Testis (tissue), 3 donors: ENCODE measurements around the gene ATG16L1. TPM values are rescaled to one million over a fixed set of nuclear protein-coding genes. Genes with fewer than 3 reads are reported as not detected.

Source experiments
- DNase-seq: peaks from one replicate; pipeline ENCODE4 v3.0.0-alpha.2; 2019
- H3K27ac ChIP-seq, 2 donors: fragments of 200-600 bp; sonication (generic); one replicate each; pipeline ENCODE4 v1.5.1; 2019
- H3K27me3 ChIP-seq: fragments of 200-600 bp; sonication (generic); one replicate; pipeline ENCODE4 v1.5.1; 2019
- H3K36me3 ChIP-seq: fragments of 200-600 bp; sonication (generic); one replicate; pipeline ENCODE4 v1.5.1; 2017; ENCODE audit warnings: low read depth; ENCODE audit errors: missing control alignments
- H3K4me1 ChIP-seq: fragments of 200-600 bp; sonication (generic); one replicate; pipeline ENCODE4 v1.5.1; 2019
- H3K4me3 ChIP-seq, 2 donors: fragments of 200-600 bp; sonication (generic); one replicate each; pipeline ENCODE4 v1.5.1; 2017 to 2019
- H3K9me3 ChIP-seq: fragments of 200-600 bp; sonication (generic); one replicate; pipeline ENCODE4 v1.5.1; 2017
- POLR2A ChIP-seq: fragments of 450-650 bp; IDR thresholded peaks from one replicate; pipeline ENCODE4 v1.6.1; 2017; ENCODE audit warnings: antibody characterized with exemption, mild to moderate bottlenecking, moderate library complexity
- WGBS, 2 donors: methylation state at CpG; one replicate each; pipeline ENCODE4 v1.1.5; 2018; 5-methylcytosine and 5-hydroxymethylcytosine counted together
- intact Hi-C: fragments of 100-400 bp; cut with DNase I; formaldehyde crosslinking; loops from one replicate; pipeline ENCODE4 v1.15.1; 2023; ENCODE audit warnings: low total_unique reads
- polyA plus RNA-seq: library from polyadenylated mRNA; stranded (reverse); fragments of 350-450 nt; fragmentation: Illumina TruSeq; extraction: RNeasy Lipid Tissue Mini Kit (QIAGEN cat#74804); gene quantifications from one replicate; pipeline ENCODE4 v1.2.3, GENCODE V29; 2014; ENCODE audit warnings: low read depth, low replicate concordance; ENCODE audit not compliant: insufficient read depth
- total RNA-seq, 2 donors: library from RNA; depleted of rRNA; stranded (reverse); fragments of >200 nt; gene quantifications; one replicate each; pipeline ENCODE4 v1.2.3, GENCODE V29; 2016
- TF ChIP-seq, protein P1 (sequence below), 3 experiments: fragments of 450-650 bp in 2 of 3; fragments of 200-600 bp in 1 of 3; sonication (generic) in 1 of 3; IDR thresholded peaks; one replicate each; pipeline ENCODE4 v1.5.1; 2016 to 2019; ENCODE audit warnings: antibody characterized with exemption in 3 of 3, mild to moderate bottlenecking in 2 of 3, moderate library complexity in 1 of 3

ATG16L1 gene
- total and polyA plus RNA-seq, 3 donors from 2014 or later: 37.3 to 53.1 (median 47.2) TPM

DNA sequence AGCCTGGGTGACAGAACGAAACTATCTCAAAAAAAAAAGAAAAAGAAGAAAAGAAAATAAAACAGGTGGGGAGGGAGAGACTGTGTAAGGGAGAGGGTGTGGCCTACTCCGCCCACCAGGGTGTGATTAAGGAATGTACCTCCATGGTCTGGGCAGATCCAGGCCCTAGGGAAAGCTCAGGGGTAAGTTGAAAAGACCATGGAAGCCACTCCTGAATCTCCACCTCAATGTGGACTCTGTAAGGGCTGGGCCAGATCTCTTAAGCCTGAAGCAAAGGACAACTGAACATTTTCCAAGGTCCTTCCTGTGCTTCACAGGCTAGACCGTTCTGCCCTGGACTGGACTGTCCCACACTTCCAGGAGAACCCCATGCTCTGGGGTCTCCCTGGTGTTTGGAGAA, 9.7 kb upstream of the ATG16L1 start:
- WGBS, 2 donors: 71 to 90% methylated on average over 3 of the region's 3 CpGs
- H3K4me1 ChIP-seq: no peaks in the 10 kb centered on the region
- H3K36me3 ChIP-seq: no peaks in the 10 kb centered on the region
- H3K9me3 ChIP-seq: no peaks in the 10 kb centered on the region
- no peak overlapping the region for H3K27ac ChIP-seq
- TF ChIP-seq, protein P1, sequence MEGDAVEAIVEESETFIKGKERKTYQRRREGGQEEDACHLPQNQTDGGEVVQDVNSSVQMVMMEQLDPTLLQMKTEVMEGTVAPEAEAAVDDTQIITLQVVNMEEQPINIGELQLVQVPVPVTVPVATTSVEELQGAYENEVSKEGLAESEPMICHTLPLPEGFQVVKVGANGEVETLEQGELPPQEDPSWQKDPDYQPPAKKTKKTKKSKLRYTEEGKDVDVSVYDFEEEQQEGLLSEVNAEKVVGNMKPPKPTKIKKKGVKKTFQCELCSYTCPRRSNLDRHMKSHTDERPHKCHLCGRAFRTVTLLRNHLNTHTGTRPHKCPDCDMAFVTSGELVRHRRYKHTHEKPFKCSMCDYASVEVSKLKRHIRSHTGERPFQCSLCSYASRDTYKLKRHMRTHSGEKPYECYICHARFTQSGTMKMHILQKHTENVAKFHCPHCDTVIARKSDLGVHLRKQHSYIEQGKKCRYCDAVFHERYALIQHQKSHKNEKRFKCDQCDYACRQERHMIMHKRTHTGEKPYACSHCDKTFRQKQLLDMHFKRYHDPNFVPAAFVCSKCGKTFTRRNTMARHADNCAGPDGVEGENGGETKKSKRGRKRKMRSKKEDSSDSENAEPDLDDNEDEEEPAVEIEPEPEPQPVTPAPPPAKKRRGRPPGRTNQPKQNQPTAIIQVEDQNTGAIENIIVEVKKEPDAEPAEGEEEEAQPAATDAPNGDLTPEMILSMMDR (IDR thresholded peaks at IDR 0.05): no peak
- no peak for TF ChIP-seq POLR2A
- DNase-seq: no peak
- H3K4me3 ChIP-seq: no peak overlapping the region
- no peaks in the 10 kb centered on the region for H3K27me3 ChIP-seq
- intact Hi-C loops: no loop called here

DNA sequence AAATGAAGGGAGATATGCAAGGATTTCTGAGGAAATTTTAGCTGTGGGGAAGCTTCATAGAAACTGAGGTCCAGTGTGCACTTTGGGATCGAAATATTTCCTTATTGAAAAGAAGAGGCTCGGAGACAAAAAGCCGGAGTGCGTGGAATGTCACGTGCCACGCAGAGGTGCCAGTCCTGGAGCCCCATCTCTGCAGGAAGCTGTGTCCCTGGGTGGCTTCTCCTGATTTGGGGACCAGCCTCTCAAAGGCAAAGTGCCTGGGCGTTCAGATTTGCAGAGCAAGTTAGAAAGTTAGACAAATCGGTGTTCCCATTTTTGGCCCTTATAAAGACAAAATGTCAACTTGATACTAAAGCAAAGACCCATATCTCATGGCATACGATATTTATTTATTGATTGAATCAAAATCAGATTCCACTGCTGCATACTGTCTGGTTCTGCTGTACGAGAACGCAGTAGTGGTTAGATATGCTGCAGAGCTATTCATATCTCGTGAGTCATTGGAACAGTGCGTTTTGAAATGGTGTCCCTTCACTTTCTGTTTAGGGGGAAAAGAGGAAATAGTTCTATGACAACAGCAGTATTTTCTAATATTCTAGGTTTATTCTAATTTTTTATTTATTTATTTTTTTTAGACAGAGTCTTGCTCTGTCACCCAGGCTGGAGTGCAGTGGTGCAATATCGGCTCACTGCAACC, 9.1 kb upstream of the ATG16L1 start:
- Histone ChIP-seq H3K27ac (no peak overlapping the region), H3K4me1 (no peaks in the 10 kb centered on the region), H3K9me3 (no peaks in the 10 kb centered on the region), H3K4me3 (no peak overlapping the region), H3K36me3 (no peaks in the 10 kb centered on the region), H3K27me3 (no peaks in the 10 kb centered on the region)
- TF ChIP-seq, protein P1 (IDR thresholded peaks at IDR 0.05): no peak
- no peak for TF ChIP-seq POLR2A
- intact Hi-C loops: no loop called here
- no peak for DNase-seq
- 76 to 81% methylated on average over 14 of the region's 14 CpGs for WGBS, 2 donors

DNA sequence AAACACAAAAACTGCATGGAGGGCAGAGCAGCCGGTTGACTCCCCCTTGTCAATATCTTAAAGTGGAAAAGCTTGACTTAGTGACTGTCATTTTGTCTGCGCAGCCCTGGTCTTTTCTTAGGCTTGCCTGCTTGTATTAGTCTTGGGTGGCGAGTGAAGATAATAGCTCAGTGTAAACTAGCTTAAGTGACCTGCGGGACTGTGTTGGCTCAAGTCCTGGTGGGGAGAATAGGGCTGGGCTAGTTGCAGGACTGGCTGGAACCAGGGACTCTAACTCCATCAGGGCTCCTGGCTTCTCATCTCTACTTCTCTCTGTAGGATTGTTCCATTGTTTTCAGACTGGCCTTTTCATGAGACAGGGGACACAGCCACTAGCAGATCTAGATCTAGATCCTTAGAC, 8.1 kb upstream of the ATG16L1 start:
- 84 to 85% methylated on average over 4 of the region's 4 CpGs for WGBS, 2 donors
- H3K4me1 ChIP-seq: no peaks in the 10 kb centered on the region
- H3K27me3 ChIP-seq: no peaks in the 10 kb centered on the region

DNA sequence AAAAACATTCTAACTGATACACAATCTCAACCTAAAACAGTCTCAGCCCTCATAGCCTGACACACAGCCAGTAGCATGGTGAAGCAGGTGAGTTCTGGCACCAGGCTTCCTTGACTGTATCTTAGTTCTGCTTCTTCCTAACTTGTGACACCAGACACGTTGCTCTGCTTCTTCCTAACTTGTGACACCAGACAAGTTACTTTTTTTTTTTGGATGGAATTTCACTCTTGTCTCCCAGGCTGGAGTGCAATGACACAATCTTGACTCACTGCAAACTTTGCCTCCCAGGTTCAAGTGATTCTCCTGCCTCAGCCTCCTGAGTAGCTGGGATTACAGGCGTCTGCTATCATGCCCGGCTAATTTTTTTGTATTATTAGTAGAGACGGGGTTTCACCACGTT, 6.7 kb upstream of the ATG16L1 start:
- H3K4me1 ChIP-seq: no peaks in the 10 kb centered on the region
- no peaks in the 10 kb centered on the region for H3K36me3 ChIP-seq
- no peak overlapping the region for H3K27ac ChIP-seq
- 52 to 66% methylated on average over 5 of the region's 5 CpGs for WGBS, 2 donors
- H3K4me3 ChIP-seq: no peak overlapping the region
- H3K9me3 ChIP-seq: no peaks in the 10 kb centered on the region
- TF ChIP-seq, protein P1 (IDR thresholded peaks at IDR 0.05): no peak
- TF ChIP-seq POLR2A: no peak
- intact Hi-C loops: no loop called here
- no peak for DNase-seq
- H3K27me3 ChIP-seq: no peaks in the 10 kb centered on the region

More for the DNA sequence above, 8.1 kb upstream of the ATG16L1 start:
- Histone ChIP-seq H3K36me3 (no peaks in the 10 kb centered on the region), H3K4me3 (no peak overlapping the region), H3K9me3 (no peaks in the 10 kb centered on the region), H3K27ac (no peak overlapping the region)
- TF ChIP-seq POLR2A: no peak
- TF ChIP-seq, protein P1 (IDR thresholded peaks at IDR 0.05): no peak
- DNase-seq: no peak
- intact Hi-C loops: no loop called here

DNA sequence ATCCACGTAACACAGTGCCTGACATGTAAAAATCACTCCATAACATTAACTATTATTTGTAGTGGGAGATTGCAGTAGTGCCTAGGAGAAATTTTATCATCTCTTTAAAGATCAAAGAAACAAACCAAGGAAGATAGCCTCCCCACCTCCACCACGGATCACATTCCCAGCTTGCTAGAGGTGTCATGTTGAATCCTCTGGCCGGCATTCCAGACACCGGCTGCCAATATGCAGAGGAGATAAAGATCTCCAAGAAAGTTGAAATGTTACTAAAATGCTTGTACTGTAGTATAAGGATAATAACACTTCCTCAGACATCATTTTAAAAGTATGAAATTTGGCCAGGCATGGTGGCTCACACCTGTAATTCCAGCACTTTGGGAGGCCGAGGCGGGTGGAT, 6.1 kb upstream of the ATG16L1 start:
- DNase-seq: no peak
- TF ChIP-seq POLR2A: no peak
- TF ChIP-seq, protein P1 (IDR thresholded peaks at IDR 0.05): no peak
- Histone ChIP-seq H3K36me3 (no peaks in the 10 kb centered on the region), H3K4me3 (no peak overlapping the region), H3K4me1 (no peaks in the 10 kb centered on the region), H3K27me3 (no peaks in the 10 kb centered on the region), H3K9me3 (no peaks in the 10 kb centered on the region), H3K27ac (no peak overlapping the region)
- WGBS, 2 donors: 75 to 78% methylated on average over 6 of the region's 6 CpGs
- intact Hi-C loops: no loop called here
